ENCODE results near the gene PTPRF.

DNA sequence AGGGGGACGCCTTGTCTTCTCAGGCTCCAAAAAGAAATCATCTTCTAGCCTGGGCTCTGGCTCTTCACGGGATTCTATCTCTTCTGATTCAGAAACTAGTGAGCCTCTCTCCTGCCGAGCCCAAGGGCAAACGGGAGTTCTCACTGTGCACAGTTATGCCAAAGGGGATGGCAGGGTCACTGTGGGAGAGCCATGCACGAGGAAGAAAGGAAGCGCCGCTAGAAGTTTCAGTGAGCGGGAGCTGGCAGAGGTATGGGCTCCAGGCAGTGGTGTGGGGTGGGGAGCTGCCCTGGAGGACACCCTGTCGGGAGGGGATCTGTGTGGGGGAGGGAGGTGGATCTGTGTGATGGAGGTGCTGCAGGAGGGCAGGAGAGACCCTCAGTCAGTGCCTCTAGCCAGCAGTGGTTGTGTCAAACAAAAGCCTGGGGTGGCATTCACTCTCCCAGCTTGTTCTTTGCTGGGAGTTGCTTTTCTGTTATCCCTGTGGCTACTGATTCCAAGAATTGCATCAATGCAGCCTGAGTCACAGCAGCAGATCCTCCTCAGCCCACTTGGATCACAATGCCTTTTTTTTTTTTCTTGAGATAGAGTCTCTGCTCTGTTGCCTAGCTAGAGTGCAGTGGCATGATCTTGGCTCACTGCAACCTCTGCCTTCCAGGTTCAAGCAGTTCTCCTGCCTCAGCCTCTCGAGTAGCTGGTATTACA is 141.1 kb downstream of the PTPRF start:
- TF ChIP-seq, protein P1, sequence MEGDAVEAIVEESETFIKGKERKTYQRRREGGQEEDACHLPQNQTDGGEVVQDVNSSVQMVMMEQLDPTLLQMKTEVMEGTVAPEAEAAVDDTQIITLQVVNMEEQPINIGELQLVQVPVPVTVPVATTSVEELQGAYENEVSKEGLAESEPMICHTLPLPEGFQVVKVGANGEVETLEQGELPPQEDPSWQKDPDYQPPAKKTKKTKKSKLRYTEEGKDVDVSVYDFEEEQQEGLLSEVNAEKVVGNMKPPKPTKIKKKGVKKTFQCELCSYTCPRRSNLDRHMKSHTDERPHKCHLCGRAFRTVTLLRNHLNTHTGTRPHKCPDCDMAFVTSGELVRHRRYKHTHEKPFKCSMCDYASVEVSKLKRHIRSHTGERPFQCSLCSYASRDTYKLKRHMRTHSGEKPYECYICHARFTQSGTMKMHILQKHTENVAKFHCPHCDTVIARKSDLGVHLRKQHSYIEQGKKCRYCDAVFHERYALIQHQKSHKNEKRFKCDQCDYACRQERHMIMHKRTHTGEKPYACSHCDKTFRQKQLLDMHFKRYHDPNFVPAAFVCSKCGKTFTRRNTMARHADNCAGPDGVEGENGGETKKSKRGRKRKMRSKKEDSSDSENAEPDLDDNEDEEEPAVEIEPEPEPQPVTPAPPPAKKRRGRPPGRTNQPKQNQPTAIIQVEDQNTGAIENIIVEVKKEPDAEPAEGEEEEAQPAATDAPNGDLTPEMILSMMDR (IDR thresholded peaks at IDR 0.05): no peak
- TF ChIP-seq POLR2A (IDR thresholded peaks at IDR 0.05): no peak
- no peak for TF ChIP-seq POLR2AphosphoS5 (IDR thresholded peaks at IDR 0.05)
